GM19193 (cell line): ENCODE measurements around the gene CCDC191.

Experiments used
- POLR2A ChIP-seq: IDR thresholded peaks from 4 replicates; pipeline ENCODE4 v1.6.1; 2011; ENCODE audit not compliant: insufficient read depth, insufficient read length; ENCODE audit errors: extremely low read depth

The CCDC191 gene

DNA sequence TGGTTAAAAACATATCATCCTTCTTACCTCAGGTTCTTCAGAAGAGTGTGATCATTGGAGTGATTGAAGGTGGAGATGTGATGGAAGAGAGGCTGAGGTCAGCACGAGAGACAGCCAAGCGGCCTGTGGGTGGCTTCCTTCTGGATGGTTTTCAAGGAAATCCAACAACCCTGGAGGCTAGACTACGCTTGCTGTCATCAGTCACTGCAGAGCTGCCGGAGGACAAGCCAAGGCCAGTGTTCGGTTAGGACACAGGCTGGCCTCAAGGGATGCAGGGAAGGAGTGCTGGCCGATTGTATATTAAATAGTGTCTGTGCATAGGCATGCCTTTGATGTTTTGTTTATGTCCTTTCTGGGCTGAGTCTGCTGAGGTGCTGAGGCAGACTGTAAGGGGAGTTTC lies 20.4 kb upstream of the CCDC191 start:
- no peak for TF ChIP-seq POLR2A

DNA sequence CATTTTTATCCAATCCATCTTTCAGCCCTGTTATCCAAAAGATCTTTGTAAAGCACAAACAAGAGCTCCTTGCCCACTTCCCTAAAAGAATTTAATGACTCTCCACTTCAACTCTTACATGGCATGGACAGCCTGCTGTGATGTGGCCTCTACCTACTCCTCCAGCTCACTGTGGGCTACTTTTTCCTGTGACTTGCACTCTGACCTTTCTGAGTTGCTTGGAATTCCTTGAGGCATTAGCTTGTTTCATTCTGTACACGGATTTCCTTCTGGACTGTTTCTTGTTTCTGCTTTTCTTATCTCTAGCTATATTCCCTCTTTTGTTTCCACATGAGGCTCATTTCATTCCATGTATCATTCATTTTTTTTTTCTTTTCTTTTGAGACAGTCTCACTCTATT lies 15.5 kb upstream of the CCDC191 start:
- no peak for TF ChIP-seq POLR2A

DNA sequence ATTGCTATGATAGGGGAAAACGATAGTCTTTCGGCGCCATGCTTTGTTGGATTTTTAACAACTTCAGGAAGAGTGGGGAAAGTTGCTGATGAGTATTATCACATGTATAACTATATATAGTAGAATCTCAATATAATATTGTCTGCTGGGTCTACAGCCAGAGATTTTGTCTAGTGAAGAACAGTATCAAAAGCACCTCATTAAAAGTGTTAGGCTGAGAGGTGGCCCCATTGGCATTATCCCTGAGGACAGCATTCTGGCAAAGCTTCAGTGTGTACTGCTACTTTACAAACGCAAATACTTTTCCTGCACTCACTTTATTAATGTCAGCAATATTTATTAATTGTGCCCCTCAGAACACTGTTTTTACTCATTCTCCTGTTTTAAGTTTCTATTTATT lies 12.0 kb upstream of the CCDC191 start:
- no peak for TF ChIP-seq POLR2A

DNA sequence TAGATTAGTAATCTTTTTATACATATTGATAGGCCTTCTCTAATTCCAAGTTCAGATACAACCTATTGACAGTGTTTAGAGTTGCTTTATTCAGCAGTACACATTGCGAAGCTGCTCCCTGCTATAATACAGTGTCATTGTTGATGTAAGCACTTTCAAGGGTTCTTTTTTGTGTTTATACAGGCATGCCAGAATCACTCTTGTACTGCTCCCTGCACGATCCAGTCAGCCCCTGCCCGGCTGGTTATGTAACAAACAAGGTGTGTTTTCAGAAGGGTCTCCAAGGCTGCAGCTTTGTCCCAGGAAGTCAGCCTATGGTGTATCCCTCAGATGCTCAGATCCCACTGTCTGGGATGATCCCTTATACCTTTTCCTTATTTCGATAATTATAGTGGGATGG lies 11.5 kb upstream of the CCDC191 start:
- TF ChIP-seq POLR2A, result no peak

DNA sequence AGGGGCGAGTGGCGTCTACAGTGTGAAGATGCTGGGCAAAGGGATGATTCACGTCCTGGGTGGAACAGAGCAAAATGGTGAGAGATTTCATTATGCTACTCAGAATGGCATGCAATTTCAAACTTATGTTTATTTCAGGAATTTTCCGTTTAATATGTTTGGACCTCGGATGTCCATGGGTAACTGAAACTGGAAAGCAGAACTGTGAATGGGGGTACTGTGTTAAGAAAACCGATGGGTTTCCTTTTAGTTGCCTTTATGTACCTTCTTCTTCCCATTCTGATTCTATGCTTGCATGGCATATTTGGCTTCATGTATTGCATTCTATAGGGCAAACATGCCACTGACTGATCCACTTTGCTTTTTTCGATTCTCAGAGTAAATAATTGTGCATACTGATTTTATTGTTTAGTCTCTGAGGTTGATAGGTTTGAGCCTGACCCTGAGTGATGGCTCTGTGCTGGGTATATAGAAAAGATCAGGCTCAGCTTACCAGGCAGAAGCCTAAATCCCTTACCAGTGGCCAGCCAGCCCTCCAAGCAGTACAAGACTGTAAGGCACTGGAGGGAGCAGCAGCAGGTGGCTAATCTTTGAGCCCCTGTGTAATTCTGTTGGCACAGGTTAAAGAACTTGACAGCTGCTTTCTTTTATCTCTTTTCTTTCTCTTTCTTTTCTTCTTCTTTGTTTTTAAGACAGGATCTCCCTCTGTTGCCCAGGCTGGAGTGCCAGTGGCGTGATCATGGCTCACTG lies 4.8 kb upstream of the CCDC191 start:
- TF ChIP-seq POLR2A, result no peak

DNA sequence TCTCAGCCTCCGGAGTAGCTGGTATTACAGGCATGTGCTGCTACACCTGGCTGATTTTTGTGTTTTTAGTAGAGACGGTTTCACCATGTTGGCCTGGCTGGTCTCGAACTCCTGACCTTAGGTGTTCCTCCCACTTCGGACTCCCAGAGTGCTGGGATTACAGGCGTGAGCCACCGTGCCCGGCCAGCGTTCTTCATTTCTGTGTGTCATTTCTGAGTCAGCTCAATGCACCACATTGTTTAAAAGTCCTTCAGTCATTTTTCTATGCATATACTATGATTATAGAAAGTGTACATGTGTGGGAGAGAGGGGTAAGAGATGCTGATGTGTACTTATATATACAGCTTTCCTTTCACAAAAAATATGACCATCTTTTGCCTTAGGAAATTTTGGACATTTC lies 2.3 kb upstream of the CCDC191 start:
- TF ChIP-seq POLR2A, result no peak

DNA sequence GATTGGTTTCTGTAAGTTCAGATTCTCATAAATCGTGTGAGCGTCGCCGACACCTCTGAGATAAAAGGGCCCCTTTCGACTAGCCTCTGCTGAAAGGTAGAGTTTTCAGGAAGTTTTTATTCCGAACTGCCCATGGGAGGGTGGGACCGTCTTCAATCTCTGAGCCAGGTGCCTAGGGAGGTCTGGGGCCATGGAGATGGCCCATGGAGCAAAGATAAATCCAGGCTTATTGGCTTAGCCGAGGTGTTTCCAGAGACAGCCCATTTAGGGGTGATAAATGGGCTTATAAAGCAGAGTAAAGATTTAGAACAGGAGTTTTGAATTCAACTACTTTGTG lies 653 bp upstream of the CCDC191 start:
- no peak for TF ChIP-seq POLR2A

DNA sequence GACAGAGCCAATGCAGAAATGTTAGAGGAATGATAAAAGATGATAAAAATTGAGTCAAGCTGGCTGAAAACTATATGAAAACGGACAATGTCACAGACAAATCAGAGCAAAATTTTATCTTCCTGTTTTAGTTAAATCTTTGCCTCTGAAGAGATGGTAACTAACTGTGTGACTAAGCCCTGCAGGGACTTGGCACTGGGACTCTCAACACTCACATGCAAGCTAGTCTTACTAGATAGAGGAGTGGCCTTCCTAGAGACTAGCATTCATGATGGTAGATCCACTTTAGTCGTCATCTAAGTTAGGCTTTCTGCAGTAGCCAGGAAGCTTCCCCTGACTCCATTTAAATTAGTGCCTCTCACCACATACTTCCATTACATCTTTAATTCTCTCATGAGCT lies 4.1 kb downstream of the CCDC191 start:
- TF ChIP-seq POLR2A, result no peak

DNA sequence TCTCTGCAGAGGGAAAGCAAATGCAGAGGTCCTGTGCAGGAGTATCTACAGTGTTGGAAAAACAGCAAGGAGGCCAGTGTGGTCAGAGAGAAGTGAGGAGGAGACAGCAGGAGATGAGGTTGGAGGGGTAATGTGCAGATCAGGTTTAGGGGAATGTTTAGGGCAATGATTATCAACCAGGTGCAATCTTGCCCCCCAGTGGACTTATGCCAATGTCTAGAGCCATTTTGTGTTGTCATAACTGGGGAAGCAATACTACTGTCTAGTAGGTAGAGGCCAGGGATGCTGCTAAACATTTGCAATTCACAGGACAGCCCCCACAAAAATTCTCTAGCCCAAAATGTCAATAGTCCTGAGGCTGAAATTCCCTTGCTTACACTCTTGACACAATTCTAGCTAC lies 13.1 kb downstream of the CCDC191 start:
- TF ChIP-seq POLR2A, result no peak

DNA sequence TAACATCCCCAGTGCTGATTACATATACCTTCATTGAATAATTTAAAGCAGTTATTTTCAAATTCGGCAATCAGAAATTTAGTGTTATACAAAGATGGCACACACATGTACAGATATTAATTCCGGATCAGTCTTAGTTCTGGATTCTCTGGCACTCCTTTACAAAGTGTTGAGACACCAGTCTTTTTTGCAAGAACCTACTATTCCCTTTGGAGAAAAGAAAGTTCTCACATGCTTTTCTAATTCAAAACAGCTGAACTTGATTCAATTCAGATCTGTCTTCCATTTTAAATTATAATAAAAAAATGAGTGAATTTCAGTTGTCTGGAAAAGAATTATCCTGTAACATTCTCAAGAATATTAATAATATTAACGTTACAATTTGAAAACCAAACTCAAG lies 20.4 kb downstream of the CCDC191 start:
- TF ChIP-seq POLR2A, result no peak

DNA sequence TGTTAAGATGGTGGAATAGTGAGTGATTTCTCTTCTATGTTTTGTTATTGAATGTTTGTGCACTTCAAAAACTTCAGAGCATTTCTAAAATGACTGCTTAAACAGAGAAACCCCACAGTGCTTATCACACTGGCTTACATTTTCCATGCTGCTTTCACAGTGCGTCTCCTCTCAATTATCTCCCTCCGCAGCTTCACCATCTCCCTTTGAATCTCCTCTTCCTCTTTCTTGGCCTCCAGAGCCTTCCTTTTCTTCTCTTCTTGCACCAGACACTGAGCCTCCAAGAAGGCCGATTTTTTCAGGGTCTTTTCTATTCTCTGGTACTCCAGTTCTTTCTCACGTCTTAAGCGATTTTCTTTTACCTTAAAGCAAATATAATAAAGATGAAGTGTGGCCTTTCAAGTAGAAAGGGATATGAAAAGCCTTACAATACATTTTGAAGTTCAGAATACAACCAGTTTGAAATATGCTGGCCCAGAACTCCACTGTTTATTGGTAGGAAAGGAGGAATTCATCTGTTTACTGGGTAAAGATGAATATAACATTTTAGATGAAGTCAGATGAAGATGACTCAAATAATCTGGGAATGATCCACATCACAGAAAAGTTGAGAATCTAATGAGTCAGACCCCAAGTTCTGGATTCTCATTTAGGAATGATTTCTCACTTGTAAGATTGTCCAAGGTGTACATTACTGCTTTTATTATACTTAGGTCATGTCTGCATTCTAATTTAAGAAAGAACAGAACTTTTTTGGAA lies 21.4 kb downstream of the CCDC191 start:
- no peak for TF ChIP-seq POLR2A

DNA sequence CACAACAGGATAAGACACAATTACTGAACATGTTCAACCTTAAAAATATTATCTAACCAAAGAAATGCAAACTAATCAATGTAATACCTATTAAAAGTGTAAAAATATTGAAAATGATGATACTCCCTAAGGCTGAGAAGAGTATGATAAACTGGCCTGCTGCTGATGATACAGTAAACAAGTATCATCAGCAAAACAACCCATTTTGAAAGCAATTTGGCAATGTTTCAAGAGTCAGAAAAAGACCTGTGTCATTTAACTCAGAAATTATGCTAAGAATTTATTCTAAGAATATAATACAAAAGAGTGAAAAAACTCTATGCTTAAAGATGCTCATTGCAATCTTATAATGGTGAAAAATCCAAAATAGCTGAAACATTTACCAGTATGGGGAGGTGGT lies 22.1 kb downstream of the CCDC191 start:
- TF ChIP-seq POLR2A, result no peak

DNA sequence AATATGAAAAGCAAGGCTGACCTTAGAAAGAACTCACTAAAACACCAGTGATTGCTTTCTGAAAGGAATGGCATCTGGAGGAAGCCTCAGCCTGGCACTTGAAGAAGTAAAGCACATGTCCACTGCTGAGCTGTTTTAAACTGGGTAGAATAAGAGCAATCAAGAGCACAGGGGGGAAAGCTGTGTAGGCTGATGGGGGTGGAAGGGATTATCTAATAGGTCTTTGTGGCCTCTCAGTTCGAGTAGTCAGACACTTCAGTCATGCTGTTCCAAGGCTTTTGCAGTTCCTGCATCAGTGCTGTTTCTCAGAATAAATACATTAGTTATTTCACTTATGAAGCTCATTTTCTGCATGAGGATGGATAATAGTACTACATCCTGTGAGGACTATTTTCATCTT lies 22.6 kb downstream of the CCDC191 start:
- TF ChIP-seq POLR2A, result no peak

DNA sequence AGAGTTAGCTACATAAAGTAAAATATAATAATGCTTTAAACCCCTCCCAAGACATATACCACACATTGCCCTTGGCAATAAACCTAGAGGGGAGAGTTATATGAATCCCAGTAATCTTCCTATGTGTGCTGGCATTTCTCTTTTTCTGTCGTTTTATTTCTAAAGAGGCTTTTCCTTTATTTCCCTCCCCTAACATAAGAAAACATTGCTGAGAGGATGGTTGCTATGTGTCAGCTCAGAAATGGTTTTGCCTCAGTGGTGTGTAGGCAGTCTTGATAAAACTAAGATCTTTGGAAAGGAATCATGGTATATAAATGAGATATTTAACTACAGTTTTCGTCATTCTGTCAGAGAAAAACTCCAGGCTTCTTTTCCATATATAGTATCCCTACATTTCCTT lies 30.0 kb downstream of the CCDC191 start:
- TF ChIP-seq POLR2A, result no peak

DNA sequence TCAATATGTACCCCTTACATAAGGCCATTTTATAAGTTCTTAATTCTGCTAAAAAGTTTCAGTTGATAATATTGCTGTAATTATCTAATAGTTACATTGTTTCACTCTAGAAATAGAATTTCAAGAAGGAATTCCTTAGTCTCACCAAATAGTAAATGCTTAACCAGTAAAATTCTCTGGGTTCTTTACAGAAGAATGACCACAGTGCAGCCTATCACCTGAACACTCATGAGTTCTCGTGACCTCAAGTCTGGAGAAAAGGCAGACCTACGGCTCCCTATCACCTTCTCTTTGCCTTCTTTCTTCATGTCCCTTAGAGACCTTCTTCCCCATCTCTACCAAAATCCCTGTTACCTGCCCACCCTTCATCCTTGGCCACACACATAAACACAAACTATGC lies 30.9 kb downstream of the CCDC191 start:
- no peak for TF ChIP-seq POLR2A

DNA sequence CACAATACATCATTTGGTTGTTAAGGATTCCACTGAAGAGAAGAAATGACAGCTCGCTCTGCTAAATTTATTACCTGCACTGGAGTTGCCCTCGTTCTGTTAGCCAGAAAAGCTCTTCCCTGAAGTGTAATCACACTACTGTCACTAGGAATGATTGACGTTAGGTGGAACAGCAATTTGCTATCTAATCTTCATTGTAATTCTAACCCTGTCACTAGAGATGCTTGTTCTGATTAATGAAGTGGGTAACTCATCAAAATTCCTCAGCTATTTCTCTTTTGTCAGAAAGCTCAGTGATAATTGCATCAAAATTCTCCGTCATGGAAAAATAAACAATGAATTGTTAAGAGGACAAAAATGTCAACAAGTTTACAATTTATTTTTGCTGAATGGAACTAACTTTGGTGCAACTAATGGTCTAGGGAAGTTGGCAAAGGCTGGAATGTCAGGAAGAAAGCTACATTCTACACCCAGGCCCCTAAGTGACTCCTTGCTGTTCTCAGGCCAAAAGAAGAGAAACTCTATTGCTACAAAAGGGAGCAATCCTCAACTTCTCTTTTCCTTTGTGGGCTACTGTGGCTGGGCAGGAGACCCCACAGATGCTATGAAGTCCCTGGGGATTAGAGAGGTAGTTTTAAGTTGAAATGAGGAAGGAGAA lies 34.1 kb downstream of the CCDC191 start:
- TF ChIP-seq POLR2A, result no peak
